GM19463 (cell line): Measurements from ENCODE around the gene PPP2R5E.
"Not testable (repeated sequence)": the region's sequence is repeated elsewhere in the genome, so short reads cannot be mapped to it uniquely, and the experiment has no call there.

Experiments used
- ATAC-seq: cut with Tn5 transposase; IDR thresholded peaks from one replicate; pipeline ENCODE4 v1.9.1; 2021; ENCODE audit warnings: mild to moderate bottlenecking, moderate library complexity; ENCODE audit not compliant: unreplicated experiment

PPP2R5E gene

DNA sequence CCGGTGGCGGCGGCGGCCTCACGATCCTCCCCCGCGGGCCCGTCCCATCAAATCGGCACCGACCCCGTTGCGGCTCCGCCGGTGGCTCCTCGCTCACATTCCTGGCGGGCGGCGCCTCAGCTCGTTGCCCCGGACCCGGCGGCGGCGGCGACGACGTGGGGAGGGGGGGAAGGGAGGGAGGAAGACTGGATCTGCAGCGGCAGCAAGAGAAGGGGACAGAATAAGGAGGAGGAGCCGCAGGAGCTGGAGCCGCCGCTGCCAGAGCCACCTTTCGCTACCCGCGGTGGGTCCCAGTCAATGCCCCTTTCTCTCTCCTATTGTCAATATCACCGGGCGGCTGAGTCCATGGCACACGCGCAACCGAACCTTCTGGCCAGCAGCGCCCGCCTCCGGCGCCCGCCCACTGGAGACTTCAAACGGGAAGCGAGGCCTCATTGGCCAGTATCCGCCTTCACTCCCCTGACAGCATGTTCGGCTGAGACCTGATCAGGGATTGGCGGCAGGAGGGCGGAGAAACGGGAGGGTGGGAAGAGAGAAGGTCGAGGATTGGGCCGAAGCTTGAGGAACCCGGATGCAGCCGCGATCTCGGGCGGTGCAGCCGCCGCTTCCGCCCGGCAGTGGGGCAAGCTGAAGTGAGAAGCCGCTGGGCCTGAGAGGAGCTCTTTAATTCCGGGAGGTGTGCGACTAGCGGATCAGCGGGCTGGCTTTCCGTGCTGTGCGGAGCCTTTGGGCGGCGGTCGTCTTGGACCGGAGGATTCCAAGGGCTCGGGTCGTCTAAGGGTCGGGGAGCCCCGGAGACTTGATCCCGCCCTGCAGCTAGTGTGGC is at the start of gene PPP2R5E:
PPP2R5E (minus strand) TSS at position 378 of the 826 bp plus-strand sequence. CDS start 3,692 bp downstream, outside the sequence.
- peak; percentile 94 for ATAC-seq

- not testable (repeated sequence) for ATAC-seq
Observed at GRCh38 chr14:63583046-63583445, 39.9 kb upstream of the PPP2R5E start.

DNA sequence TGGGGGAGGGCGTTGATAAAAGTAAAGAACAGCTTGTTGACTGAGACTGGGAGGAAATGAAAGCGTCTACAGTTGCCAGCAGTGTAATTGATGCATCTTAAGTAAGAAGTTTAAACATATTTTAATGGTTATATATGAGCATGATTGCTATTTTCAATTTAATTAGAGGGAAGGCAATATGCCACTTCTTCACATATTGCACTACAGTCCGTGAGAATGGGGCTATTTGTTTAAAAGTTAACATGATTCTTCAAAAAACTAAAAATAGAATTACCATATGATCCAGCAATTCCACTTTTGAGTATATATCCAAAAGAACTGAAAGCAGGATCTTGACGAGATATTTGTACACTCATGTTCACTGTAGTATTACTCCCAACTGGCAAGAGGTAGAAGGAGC is 38.3 kb upstream of the PPP2R5E start:
- ATAC-seq, result no peak

GRCh38 chr14:63578300-63578699 is 35.1 kb upstream of the PPP2R5E start:
- ATAC-seq, result no peak

DNA sequence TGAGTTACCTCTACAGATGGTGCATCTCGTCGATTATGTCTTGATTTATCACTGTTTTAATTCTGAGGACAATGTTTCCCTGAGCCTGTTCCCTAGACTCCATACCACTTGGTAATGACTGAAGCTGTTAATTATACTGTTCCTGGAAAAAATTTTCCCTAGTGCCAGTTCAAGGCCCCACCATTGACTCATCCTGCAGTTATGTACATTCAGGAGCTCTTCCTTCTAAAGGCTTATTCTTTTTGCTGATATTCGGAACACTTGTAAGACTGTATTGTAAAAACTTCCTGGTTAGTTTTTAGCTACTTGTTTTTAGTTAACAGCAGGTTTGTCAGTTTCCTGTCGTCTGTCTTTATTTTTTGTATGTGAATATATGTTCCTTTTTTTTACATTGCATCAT is 30.4 kb upstream of the PPP2R5E start:
- ATAC-seq, result no peak

- no peak for ATAC-seq
Observed at GRCh38 chr14:63565448-63565847, 22.3 kb upstream of the PPP2R5E start.

- ATAC-seq, result no peak
Observed at GRCh38 chr14:63564318-63564717, 21.1 kb upstream of the PPP2R5E start.

DNA sequence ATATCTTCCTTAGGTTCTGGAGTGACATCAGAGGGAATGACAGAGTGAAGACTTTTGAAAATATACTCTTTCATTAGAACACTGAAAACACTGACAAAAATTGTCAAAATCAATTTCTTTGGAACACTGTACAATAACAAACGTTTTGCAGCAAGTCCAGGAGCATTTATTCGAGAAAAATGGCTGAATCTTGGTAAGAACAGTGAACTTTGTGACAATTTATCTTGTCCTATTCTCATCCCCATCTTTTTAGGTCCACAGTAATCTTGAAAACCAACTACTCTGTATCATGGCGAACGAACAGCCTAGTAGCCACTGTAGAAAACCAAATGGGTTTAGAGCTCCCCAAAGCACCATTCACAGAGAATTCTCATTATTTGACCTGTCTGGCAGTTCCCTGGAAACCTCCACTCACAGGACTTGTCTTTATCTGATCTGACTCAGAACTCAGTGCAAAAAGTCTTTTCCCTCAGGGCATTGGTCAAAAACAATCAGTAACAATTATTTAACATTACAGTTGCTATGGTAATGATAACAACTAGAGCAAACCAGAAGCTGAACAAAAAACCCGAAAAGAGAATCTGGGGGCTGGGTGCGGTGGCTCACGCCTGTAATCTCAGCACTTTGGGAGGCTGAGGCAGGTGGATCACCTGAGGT is 20.3 kb upstream of the PPP2R5E start:
- no peak for ATAC-seq

GRCh38 chr14:63562405-63562804 is 19.2 kb upstream of the PPP2R5E start:
- no peak for ATAC-seq

DNA sequence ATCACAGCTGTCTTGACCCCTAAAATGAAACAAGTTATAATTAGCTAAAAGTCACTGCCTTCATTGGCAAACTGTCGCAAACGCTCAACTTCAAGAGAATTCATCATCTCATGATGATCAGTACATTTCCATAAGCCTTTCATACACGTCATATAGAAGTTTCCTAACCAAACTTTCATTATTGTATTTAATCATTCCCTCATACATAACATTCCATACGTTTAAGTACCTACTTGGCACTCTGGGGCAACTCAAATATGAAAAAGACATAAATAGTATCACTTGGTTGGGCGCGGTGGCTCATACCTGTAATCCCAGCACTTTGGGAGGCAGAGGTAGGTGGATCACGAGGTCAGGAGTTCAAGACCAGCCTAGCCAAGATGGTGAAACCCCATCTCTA is 12.4 kb upstream of the PPP2R5E start:
- no peak for ATAC-seq

DNA sequence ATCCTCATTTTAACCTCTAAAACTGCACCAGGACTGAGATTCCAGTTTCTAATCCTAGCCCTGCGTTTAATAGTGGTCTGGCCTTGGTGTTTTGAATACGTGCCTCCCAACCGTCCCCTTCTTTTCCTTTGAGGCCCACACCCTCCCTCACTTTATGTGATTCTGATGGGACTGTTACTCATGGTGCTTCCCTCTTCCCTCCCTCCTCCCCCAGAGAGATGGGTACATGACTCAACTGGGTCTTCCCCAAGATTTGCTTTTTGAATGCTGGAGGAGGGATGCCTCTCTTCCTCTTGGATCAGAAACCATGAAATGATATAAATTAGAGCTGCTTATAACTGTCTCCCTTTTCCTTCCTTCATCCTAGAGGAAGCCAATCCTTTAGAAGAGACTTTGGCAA is 8.2 kb upstream of the PPP2R5E start:
- peak; percentile 48 for ATAC-seq

DNA sequence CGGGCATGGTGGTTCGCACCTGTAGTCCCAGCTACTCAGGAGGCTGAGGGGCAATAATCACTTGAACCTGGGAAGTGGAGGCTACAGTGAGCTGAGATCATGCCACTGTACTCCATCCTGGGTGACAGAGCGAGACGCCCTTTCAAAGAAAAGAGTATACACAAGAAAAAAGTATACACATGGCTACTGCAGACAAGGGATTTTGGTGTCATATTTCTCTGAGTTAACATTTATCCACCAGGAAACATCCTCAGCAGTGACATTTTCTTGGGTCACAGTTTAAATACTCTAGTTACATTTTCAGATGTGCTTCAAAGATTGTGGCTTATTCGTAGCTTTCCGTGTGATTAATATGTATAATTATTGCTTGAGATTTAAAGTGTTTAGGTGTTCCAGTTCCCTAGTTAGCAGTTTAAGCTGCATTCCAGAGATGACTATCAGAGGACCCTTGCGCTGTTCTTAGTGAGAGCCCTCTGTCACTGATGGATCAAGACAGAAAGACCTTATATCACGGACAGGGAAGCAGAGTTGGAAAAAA is 4.7 kb upstream of the PPP2R5E start:
- no peak for ATAC-seq

DNA sequence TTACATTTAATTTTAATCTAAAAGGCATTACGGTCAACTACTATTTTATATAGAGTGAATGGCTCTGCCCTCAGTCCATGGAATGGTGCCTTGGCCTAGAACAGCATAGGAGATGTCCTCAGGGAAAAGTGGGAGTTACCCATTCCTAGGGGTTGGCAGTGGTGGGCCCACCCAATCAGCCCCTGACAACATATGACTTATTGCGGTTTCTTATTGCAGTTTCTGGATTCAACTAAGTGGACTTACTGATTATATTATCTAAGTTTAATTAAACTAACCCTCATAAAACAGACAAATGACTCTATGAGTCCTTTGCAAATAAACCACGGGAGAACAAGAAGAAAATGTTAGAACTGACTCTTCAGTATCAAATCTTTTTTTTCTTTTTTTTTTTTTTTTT is 2.3 kb upstream of the PPP2R5E start:
- ATAC-seq, result no peak

DNA sequence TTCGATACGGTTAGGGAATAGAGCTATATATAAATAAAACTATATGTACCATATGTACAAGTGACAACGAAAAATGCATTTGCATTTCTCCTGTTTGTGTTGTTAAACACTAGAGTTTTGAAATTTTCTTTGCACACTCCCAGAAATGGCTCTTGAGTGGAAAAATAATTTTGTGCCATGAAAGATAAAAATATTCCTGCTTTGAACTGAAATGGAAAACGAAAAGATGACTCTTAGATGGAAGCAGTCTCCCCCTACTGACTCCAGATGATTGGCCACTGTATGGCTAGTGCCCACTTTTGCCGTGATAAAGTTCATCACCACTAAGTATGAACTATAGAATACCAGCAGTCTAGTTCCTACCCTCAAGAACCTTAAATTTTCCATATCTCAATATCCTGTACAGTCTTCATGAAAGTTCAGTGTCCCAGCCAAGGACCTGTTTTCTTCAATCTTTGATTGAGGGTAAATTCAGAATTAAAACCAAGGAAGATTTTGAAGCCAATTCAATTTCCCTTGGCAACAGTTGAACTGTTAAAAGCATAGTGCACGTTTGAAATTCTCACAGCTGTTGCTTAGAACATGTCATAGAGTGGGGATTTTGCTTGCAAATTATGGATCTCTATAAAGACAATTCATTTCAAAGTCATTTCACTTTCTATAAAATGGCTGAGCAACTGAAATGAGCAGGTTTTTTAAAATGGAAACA is 1.6 kb upstream of the PPP2R5E start:
- no peak for ATAC-seq

DNA sequence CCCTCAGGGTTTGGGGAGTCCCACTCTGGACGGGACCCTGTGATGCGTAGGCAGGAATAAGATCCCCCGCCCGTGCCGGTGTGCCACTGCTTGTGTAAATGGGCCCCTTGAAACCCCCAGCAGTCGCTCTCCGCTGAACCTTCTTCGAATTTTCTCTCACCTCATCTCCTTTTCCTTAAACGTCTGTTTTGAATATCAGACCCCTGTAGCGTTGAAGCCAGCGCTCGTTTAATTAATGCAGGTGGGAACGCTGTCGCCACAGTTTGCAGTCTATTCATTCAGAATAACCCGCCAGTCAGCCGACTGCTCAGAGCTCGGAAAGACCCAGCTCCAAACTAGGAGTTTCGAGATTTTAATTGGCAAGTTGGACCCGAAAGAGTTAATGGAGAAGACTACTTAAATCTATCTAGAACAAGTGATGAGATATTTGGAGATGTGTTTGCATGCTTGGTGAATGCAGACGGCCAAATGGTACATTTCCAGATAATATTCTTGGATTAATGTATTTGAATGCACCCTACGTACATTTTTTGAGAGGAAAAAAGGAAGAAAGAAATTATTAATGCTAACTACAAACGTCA is 739 bp upstream of the PPP2R5E start:
- peak; percentile 24 for ATAC-seq

GRCh38 chr14:63542231-63542999 is 762 bp downstream of the PPP2R5E start:
- ATAC-seq, result peak; percentile 2

- ATAC-seq, result no peak
Observed at GRCh38 chr14:63535918-63536317, 7.3 kb downstream of the PPP2R5E start.

GRCh38 chr14:63533474-63533873 is 9.7 kb downstream of the PPP2R5E start:
- ATAC-seq, result no peak

DNA sequence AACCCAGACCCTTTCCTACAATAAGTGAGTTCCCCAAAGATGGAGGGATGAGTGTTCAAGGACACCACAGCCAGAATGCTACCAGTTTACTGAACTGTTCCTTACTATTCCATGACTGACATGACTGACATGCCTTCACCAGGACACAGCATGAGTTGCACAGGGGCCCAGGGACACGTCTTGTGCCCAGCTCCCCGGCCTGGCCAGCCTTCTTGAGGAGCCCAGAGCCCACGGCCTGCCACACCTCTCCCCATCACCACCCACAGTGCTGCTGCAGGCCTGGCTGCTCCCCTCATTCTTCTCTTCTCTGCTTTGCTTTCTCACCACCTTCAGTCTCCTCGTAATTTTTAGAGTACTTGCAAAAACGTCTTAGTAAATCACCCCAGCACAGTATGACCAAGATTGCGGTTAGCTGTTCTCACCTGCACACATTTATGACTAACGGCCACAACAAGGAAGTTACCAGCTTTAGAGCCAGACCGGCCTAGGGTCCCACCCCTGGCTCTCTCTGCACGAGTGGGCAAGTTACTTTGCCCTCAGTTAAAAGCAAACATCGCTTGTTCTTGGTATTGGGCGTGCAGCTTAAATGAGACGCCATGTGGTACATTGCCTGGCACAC is 18.5 kb downstream of the PPP2R5E start:
- ATAC-seq, result no peak
